Measurements from ENCODE around the gene PLTP.

DNA sequence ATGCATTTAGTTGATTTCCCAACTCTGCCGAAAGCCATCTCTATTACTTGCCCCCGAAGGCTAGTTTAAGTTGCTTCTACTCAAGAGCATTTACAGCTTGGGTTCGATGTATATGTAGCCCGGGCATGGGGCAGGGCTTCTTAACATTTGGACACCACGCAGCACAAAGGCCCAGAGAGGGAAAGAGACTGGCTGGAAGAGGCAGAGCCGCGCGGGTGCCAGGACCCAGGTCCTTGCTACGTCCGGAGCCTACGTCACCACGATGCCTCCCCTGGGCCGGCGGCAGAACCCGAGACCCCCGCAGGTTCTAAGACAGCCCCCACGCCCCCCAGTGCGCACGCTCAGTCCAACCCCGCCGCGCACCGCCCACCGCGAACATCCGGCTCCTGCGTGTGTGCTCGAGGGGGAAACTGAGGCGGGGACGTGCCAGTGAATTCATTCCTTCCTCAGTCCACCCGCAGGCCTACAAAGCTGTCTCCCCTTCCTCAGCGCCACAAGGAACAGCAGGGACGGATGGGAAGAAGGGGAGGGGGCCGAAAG is 22.2 kb upstream of the PLTP start:
- TF ChIP-seq, protein P1, sequence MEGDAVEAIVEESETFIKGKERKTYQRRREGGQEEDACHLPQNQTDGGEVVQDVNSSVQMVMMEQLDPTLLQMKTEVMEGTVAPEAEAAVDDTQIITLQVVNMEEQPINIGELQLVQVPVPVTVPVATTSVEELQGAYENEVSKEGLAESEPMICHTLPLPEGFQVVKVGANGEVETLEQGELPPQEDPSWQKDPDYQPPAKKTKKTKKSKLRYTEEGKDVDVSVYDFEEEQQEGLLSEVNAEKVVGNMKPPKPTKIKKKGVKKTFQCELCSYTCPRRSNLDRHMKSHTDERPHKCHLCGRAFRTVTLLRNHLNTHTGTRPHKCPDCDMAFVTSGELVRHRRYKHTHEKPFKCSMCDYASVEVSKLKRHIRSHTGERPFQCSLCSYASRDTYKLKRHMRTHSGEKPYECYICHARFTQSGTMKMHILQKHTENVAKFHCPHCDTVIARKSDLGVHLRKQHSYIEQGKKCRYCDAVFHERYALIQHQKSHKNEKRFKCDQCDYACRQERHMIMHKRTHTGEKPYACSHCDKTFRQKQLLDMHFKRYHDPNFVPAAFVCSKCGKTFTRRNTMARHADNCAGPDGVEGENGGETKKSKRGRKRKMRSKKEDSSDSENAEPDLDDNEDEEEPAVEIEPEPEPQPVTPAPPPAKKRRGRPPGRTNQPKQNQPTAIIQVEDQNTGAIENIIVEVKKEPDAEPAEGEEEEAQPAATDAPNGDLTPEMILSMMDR (IDR thresholded peaks at IDR 0.05; ENCODE audit: borderline replicate concordance, extremely low read depth, low read length, poor library complexity, severe bottlenecking), result no peak
- no peak for TF ChIP-seq EZH2 (IDR thresholded peaks at IDR 0.05; ENCODE audit: borderline replicate concordance, low read depth, low read length, severe bottlenecking)

Data from DND-41 (cell line).